Measurements from ENCODE around the gene ZBTB39. TPM values are rescaled to one million over a fixed set of nuclear protein-coding genes. Genes with fewer than 3 reads are reported as not detected.

ZBTB39 gene
- total and polyA plus RNA-seq, 2 of the 8 experiments (the other 6 are each of a cell fraction or from before 2014, with no cell fraction given): 19.3 to 25.0 TPM

GRCh38 chr12:56998981-56999380 is 7.4 kb downstream of the ZBTB39 start:
- Histone ChIP-seq H3K4me2 (ENCODE audit: insufficient read depth in 1 of 2, low read depth in 2 of 2, low read length in 2 of 2) (no peak overlapping the region), H2BK120ac (replicated peaks; ENCODE audit: low read depth, low read length) (no peak overlapping the region), H3K9me3 (ENCODE audit: insufficient read depth in 2 of 2, low read depth in 1 of 2, low read length in 1 of 2) (no peaks in the 10 kb centered on the region), H3K23ac (ENCODE audit: insufficient read length) (no peak overlapping the region), H3K56ac (replicated peaks; ENCODE audit: insufficient read length, low read depth, low read length) (no peak overlapping the region), H3K79me2 (ENCODE audit: control insufficient read depth in 1 of 2, insufficient read depth in 2 of 2, low read length in 2 of 2) (peaks cover 0 to 51% of the 10 kb centered on the region in 2 experiments; a peak in 2 of 4 replicates), H3K27ac (ENCODE audit: low read depth, low read length) (no peak overlapping the region), H3K4me3 (ENCODE audit: extremely low read depth in 1 of 4, insufficient read depth in 2 of 4, low read depth in 3 of 4, low read length in 4 of 4) (no peak overlapping the region), H3K36me3 (ENCODE audit: control insufficient read depth in 2 of 4, insufficient read depth in 4 of 4, low read length in 3 of 4) (peaks cover 23 to 34% (median 27%) of the 10 kb centered on the region in 4 experiments), H3K18ac (ENCODE audit: extremely low read depth, low read length) (no peak overlapping the region), H3K4me1 (replicated peaks in 1 of 4; ENCODE audit: control insufficient read depth in 3 of 4, insufficient read depth in 4 of 4, low read length in 3 of 4) (no peaks in the 10 kb centered on the region), H2AK5ac (ENCODE audit: low read depth, low read length) (no peak overlapping the region), H2BK15ac (ENCODE audit: low read length) (no peak overlapping the region), H3K9ac (replicated peaks in 1 of 4; ENCODE audit: extremely low read depth in 1 of 4, low read depth in 3 of 4, low read length in 3 of 4) (no peak overlapping the region), H4K20me1 (replicated peaks in 1 of 2; ENCODE audit: control insufficient read depth in 1 of 2, insufficient read depth in 2 of 2, low read length in 2 of 2) (peaks cover 3 to 15% of the 10 kb centered on the region in 2 experiments), H4K91ac (replicated peaks; ENCODE audit: insufficient read length, low read length) (no peak overlapping the region), H2BK12ac (ENCODE audit: low read depth, low read length) (no peak overlapping the region), H4K5ac (ENCODE audit: insufficient read length, low read depth, low read length) (no peak overlapping the region), H3K23me2 (ENCODE audit: low read depth, low read length) (no peaks in the 10 kb centered on the region), H3K27me3 (replicated peaks in 1 of 4; ENCODE audit: control insufficient read depth in 3 of 4, extremely low read depth in 1 of 4, insufficient read depth in 3 of 4, low read length in 3 of 4) (no peaks in the 10 kb centered on the region), H3K79me1 (ENCODE audit: low read depth, low read length) (peaks cover 10% of the 10 kb centered on the region), H2BK20ac (ENCODE audit: low read length) (no peak overlapping the region), H3K4ac (replicated peaks; ENCODE audit: insufficient read length, low read depth, low read length) (no peak overlapping the region), H2BK5ac (ENCODE audit: low read depth, low read length) (no peak overlapping the region), H2AFZ (ENCODE audit: low read length) (no peak overlapping the region), H3K14ac (ENCODE audit: insufficient read length) (no peak overlapping the region), H4K8ac (ENCODE audit: extremely low read depth, insufficient read depth, low read length) (no peak overlapping the region)
- 84% methylated on average over 4 of the region's 4 CpGs; no CpG with 5 or more reads in 1 of the 2 experiments for WGBS, 2 experiments (ENCODE audit: extremely low coverage in 1 of 2, insufficient coverage in 1 of 2, insufficient read length in 1 of 2, insufficient replicate concordance in 2 of 2, low coverage in 1 of 2, low lambda C conversion rate in 2 of 2, missing lambda C conversion rate in 1 of 2)
- TF ChIP-seq SIN3A (conservative IDR thresholded peaks at IDR 0.05 in 1 of 2, IDR thresholded peaks at IDR 0.05 in 1 of 2; ENCODE audit: low read depth in 1 of 2, low read length in 2 of 2) (no peak), HDAC6 (IDR thresholded peaks at IDR 0.05; ENCODE audit: low read depth, low read length) (no peak), CBX5 (IDR thresholded peaks at IDR 0.05; ENCODE audit: low read depth, low read length) (no peak), POLR2A (IDR thresholded peaks at IDR 0.05; ENCODE audit: control extremely low read depth in 1 of 2, low read depth in 2 of 2, low read length in 2 of 2) (no peak), TCF12 (IDR thresholded peaks at IDR 0.05; ENCODE audit: low read depth, low read length) (no peak), BRCA1 (IDR thresholded peaks at IDR 0.05; ENCODE audit: low read depth, low read length) (no peak), BACH1 (IDR thresholded peaks at IDR 0.05; ENCODE audit: low read length) (no peak), HDAC2 (IDR thresholded peaks at IDR 0.05; ENCODE audit: borderline replicate concordance in 1 of 2, low read depth in 2 of 2, low read length in 2 of 2) (no peak), JUND (IDR thresholded peaks at IDR 0.05; ENCODE audit: low read length) (no peak), YY1 (IDR thresholded peaks at IDR 0.05; ENCODE audit: low read depth, low read length) (no peak)
- CTCF ChIA-PET (ENCODE audit: partially characterized antibody): interaction anchor here (0.9 to 10.6 kb wide), 9 partner anchors 6 to 362 kb away, joined by 3 to 187 read pairs (median 5); partner anchors contain the start of gene HSD17B6
- POLR2A ChIA-PET (ENCODE audit: partially characterized antibody): interaction anchor here (2.1 kb wide), 1 partner anchor 10 kb away, joined by 8 read pairs; no protein-coding TSS in a partner anchor
- FAIRE-seq (no peak), DNase-seq (ENCODE audit: low read depth in 1 of 2, low spot score in 2 of 2) (no peak)

Measured in H1 (cell line).